ENCODE measurements around the gene SIK3.
"Not testable (repeated sequence)": the region's sequence is repeated elsewhere in the genome, so short reads cannot be mapped to it uniquely, and the experiment has no call there.

Gene SIK3

DNA sequence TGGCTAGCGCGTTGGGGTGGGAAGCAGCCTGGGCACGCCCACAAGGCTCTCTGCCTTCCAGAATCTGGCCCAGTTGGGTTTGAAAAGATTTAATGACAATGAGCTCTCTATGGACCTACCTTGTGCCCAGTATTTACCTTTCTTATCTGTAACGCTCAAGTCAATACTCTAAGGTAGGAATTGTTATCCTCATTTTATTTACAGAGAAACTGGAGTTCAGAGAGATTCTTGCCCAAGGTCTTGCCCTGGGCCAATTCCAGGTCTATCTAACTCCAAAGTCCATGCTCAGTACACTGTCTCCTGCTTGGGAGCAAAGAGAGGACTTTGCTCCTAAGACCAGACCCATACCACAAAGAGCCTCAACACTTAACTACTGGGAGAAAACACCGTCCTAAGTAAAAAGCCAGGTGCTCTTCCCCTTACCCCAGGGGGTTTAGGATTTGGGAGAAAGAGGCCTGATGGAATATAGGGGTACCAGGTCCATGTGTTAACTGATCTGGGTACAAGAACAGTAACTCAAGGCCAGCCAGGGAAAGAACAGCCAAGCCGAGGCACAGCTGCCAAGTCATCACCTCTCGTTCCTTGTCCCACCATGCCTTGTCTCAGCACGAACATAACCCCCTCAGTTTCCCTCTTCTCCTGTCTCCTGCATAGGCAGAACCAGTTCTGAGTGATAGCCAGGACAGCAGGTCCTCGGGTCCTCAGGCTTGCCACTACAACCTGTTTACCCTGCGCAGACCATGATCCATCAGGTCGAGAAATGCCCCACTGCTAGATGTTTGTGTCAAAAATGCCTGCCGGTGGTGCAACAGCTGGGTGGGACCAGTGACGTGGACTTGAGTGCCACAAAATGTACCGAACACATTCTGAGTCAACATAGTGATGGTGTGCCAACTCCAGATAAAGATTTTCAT is 289.7 kb downstream of the SIK3 start:
- no peaks in the 10 kb centered on the region for H3K79me1 ChIP-seq (ENCODE audit: low read length)
- no peak overlapping the region for H3K27ac ChIP-seq (ENCODE audit: low read depth, low read length)
- no peak overlapping the region for H3K23ac ChIP-seq (ENCODE audit: low read length)
- no peak overlapping the region for H4K5ac ChIP-seq (ENCODE audit: low read length)
- H3K4ac ChIP-seq (ENCODE audit: low read depth, low read length): no peak overlapping the region
- no peak overlapping the region for H3K56ac ChIP-seq (ENCODE audit: low read length)
- H4K8ac ChIP-seq (ENCODE audit: low read depth, low read length): no peak overlapping the region
- no peaks in the 10 kb centered on the region for H3K4me1 ChIP-seq (ENCODE audit: control insufficient read depth, low read depth, low read length)
- H2AK5ac ChIP-seq (ENCODE audit: low read length): no peak overlapping the region
- no CpG with 5 or more reads among the region's 14 CpGs for WGBS (ENCODE audit: extremely low coverage, insufficient coverage, low lambda C conversion rate)
- no peak overlapping the region for H3K18ac ChIP-seq (ENCODE audit: low read length)
- no peak for DNase-seq
- H3K9ac ChIP-seq (ENCODE audit: low read length): no peak overlapping the region
- H3K36me3 ChIP-seq (ENCODE audit: control insufficient read depth, insufficient read depth, low read length): no peaks in the 10 kb centered on the region
- no peak overlapping the region for H3K4me3 ChIP-seq (ENCODE audit: low read length)
- no peak overlapping the region for H2BK120ac ChIP-seq (ENCODE audit: low read depth, low read length)
- H2BK15ac ChIP-seq (replicated peaks; ENCODE audit: low read depth): no peak overlapping the region
- H3K4me2 ChIP-seq (ENCODE audit: low read length): no peak overlapping the region
- H2BK5ac ChIP-seq (ENCODE audit: low read length): no peak overlapping the region
- no peaks in the 10 kb centered on the region for H3K27me3 ChIP-seq (ENCODE audit: insufficient read depth, low read length, poor library complexity)
- H3K79me2 ChIP-seq (ENCODE audit: control insufficient read depth, insufficient read depth, low read length): no peaks in the 10 kb centered on the region

DNA sequence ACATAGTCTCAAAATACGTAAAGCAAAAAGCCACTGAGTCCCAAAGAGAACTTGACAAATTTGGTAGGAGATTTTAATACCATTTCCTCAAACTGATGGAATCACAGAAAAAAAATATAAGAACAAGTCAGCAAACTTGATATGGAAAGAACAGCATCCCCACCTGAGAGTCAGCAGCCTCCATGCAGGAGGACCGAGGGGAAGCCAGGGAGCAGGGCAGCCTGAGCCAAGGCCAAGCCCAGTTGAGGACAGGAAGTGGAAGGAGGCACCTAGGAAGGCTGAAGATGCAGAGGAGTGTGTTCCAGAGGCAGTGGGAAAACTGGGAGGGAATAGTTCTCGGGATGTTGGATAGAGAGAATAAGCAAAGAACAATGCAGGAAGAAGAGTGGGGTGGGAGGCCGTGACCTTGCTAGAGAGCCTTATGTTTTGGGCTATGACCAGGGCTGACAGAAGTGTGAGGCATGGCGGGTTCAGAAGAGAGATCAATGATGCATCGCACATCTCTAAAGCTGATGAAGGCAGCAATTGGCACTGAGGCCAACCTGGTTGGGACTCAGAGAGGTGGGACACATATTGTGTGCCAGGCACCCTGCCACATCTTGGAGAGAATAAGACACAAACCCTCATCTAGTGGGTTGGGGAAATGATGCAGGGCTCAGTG is 290.5 kb downstream of the SIK3 start:
- Histone ChIP-seq H3K56ac (ENCODE audit: low read length) (no peak overlapping the region), H3K27ac (ENCODE audit: low read depth, low read length) (no peak overlapping the region), H4K5ac (ENCODE audit: low read length) (no peak overlapping the region), H4K8ac (ENCODE audit: low read depth, low read length) (no peak overlapping the region), H3K23ac (ENCODE audit: low read length) (no peak overlapping the region), H3K4me2 (ENCODE audit: low read length) (no peak overlapping the region), H3K27me3 (ENCODE audit: insufficient read depth, low read length, poor library complexity) (no peaks in the 10 kb centered on the region), H3K36me3 (ENCODE audit: control insufficient read depth, insufficient read depth, low read length) (no peaks in the 10 kb centered on the region), H3K79me1 (ENCODE audit: low read length) (no peaks in the 10 kb centered on the region), H2BK120ac (ENCODE audit: low read depth, low read length) (no peak overlapping the region), H3K79me2 (ENCODE audit: control insufficient read depth, insufficient read depth, low read length) (no peaks in the 10 kb centered on the region), H3K9ac (ENCODE audit: low read length) (no peak overlapping the region), H3K4me3 (ENCODE audit: low read length) (no peak overlapping the region), H2BK5ac (ENCODE audit: low read length) (no peak overlapping the region), H3K4ac (ENCODE audit: low read depth, low read length) (no peak overlapping the region), H3K4me1 (ENCODE audit: control insufficient read depth, low read depth, low read length) (no peaks in the 10 kb centered on the region), H3K18ac (ENCODE audit: low read length) (no peak overlapping the region), H2AK5ac (ENCODE audit: low read length) (no peak overlapping the region), H2BK15ac (replicated peaks; ENCODE audit: low read depth) (no peak overlapping the region)
- no CpG with 5 or more reads among the region's 6 CpGs for WGBS (ENCODE audit: extremely low coverage, insufficient coverage, low lambda C conversion rate)
- DNase-seq: no peak

DNA sequence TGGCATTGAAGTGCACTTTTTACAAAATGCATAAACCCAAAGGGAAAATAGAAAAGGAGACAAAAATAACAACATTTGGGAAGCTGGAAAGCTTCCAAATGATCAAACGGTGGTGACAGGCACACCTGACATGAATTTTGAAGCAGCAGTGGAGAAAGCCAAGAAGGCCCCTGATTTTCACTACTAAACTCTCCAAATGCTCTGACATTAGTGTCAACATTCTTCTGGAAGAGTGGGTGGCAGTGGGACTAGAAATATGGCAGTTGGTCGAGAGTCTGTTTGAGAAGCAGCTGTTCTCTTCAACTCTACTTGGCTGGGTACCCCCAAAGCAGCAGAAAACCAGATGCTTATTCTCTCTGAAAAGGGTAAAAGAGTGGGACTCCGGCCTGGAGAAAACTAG is 294.2 kb downstream of the SIK3 start:
- H3K79me1 ChIP-seq (ENCODE audit: low read length): no peaks in the 10 kb centered on the region
- H3K23ac ChIP-seq (ENCODE audit: low read length): no peak overlapping the region
- H3K36me3 ChIP-seq (ENCODE audit: control insufficient read depth, insufficient read depth, low read length): no peaks in the 10 kb centered on the region
- whole genome bisulfite sequencing (ENCODE audit: extremely low coverage, insufficient coverage, low lambda C conversion rate): no CpG with 5 or more reads among the region's 3 CpGs
- H3K9ac ChIP-seq (ENCODE audit: low read length): no peak overlapping the region
- H3K4me1 ChIP-seq (ENCODE audit: control insufficient read depth, low read depth, low read length): no peaks in the 10 kb centered on the region
- H2BK5ac ChIP-seq (ENCODE audit: low read length): no peak overlapping the region
- no peak overlapping the region for H4K5ac ChIP-seq (ENCODE audit: low read length)
- H2AK5ac ChIP-seq (ENCODE audit: low read length): no peak overlapping the region
- H3K27ac ChIP-seq (ENCODE audit: low read depth, low read length): no peak overlapping the region
- no peak overlapping the region for H3K4me3 ChIP-seq (ENCODE audit: low read length)
- no peak overlapping the region for H2BK15ac ChIP-seq (replicated peaks; ENCODE audit: low read depth)
- no peak overlapping the region for H3K18ac ChIP-seq (ENCODE audit: low read length)
- no peak for DNase-seq
- H4K8ac ChIP-seq (ENCODE audit: low read depth, low read length): no peak overlapping the region
- H3K27me3 ChIP-seq (ENCODE audit: insufficient read depth, low read length, poor library complexity): no peaks in the 10 kb centered on the region
- H3K79me2 ChIP-seq (ENCODE audit: control insufficient read depth, insufficient read depth, low read length): no peaks in the 10 kb centered on the region
- no peak overlapping the region for H2BK120ac ChIP-seq (ENCODE audit: low read depth, low read length)
- H3K56ac ChIP-seq (ENCODE audit: low read length): no peak overlapping the region
- H3K4me2 ChIP-seq (ENCODE audit: low read length): no peak overlapping the region
- no peak overlapping the region for H3K4ac ChIP-seq (ENCODE audit: low read depth, low read length)

GRCh38 chr11:116801662-116802061 is 296.6 kb downstream of the SIK3 start:
- not testable (repeated sequence) for H3K27me3 ChIP-seq (ENCODE audit: insufficient read depth, low read length, poor library complexity); H4K8ac ChIP-seq (ENCODE audit: low read depth, low read length); DNase-seq; H3K4me1 ChIP-seq (ENCODE audit: control insufficient read depth, low read depth, low read length); H3K27ac ChIP-seq (ENCODE audit: low read depth, low read length); H2BK5ac ChIP-seq (ENCODE audit: low read length); H2AK5ac ChIP-seq (ENCODE audit: low read length); H2BK15ac ChIP-seq (replicated peaks; ENCODE audit: low read depth); H3K23ac ChIP-seq (ENCODE audit: low read length); H3K4me3 ChIP-seq (ENCODE audit: low read length); H3K4me2 ChIP-seq (ENCODE audit: low read length); H2BK120ac ChIP-seq (ENCODE audit: low read depth, low read length); H3K56ac ChIP-seq (ENCODE audit: low read length); H3K9ac ChIP-seq (ENCODE audit: low read length); H3K79me1 ChIP-seq (ENCODE audit: low read length); H4K5ac ChIP-seq (ENCODE audit: low read length); H3K36me3 ChIP-seq (ENCODE audit: control insufficient read depth, insufficient read depth, low read length); H3K18ac ChIP-seq (ENCODE audit: low read length); H3K79me2 ChIP-seq (ENCODE audit: control insufficient read depth, insufficient read depth, low read length); H3K4ac ChIP-seq (ENCODE audit: low read depth, low read length)

- WGBS (ENCODE audit: extremely low coverage, insufficient coverage, low lambda C conversion rate): no CpG with 5 or more reads among the region's 2 CpGs
These were observed 297.6 kb downstream of the SIK3 start for GRCh38 chr11:116800610-116801009.

More at GRCh38 chr11:116800610-116801009, 297.6 kb downstream of the SIK3 start:
- H2BK15ac ChIP-seq (replicated peaks; ENCODE audit: low read depth): no peak overlapping the region
- H3K56ac ChIP-seq (ENCODE audit: low read length): no peak overlapping the region
- H2BK120ac ChIP-seq (ENCODE audit: low read depth, low read length): no peak overlapping the region
- H3K27me3 ChIP-seq (ENCODE audit: insufficient read depth, low read length, poor library complexity): no peaks in the 10 kb centered on the region
- no peaks in the 10 kb centered on the region for H3K36me3 ChIP-seq (ENCODE audit: control insufficient read depth, insufficient read depth, low read length)
- H2BK5ac ChIP-seq (ENCODE audit: low read length): no peak overlapping the region
- H3K4me1 ChIP-seq (ENCODE audit: control insufficient read depth, low read depth, low read length): no peaks in the 10 kb centered on the region
- H3K4ac ChIP-seq (ENCODE audit: low read depth, low read length): no peak overlapping the region
- no peak overlapping the region for H3K4me3 ChIP-seq (ENCODE audit: low read length)
- no peaks in the 10 kb centered on the region for H3K79me2 ChIP-seq (ENCODE audit: control insufficient read depth, insufficient read depth, low read length)
- H3K18ac ChIP-seq (ENCODE audit: low read length): no peak overlapping the region
- no peak overlapping the region for H3K9ac ChIP-seq (ENCODE audit: low read length)
- H2AK5ac ChIP-seq (ENCODE audit: low read length): no peak overlapping the region
- no peaks in the 10 kb centered on the region for H3K79me1 ChIP-seq (ENCODE audit: low read length)
- no peak overlapping the region for H3K23ac ChIP-seq (ENCODE audit: low read length)
- H3K4me2 ChIP-seq (ENCODE audit: low read length): no peak overlapping the region
- H4K5ac ChIP-seq (ENCODE audit: low read length): no peak overlapping the region
- H3K27ac ChIP-seq (ENCODE audit: low read depth, low read length): no peak overlapping the region
- no peak for DNase-seq
- H4K8ac ChIP-seq (ENCODE audit: low read depth, low read length): no peak overlapping the region

Measured in mesendoderm (in vitro differentiated cells).